Peyer's patch (tissue), 4 donors: ENCODE data around the gene CHAT.

Experiments used
- CTCF ChIP-seq, 6 experiments: fragments of 450-650 bp in 4 of 6; fragments of 200-600 bp in 2 of 6; sonication (generic) in 1 of 6; IDR thresholded peaks; one replicate each; pipeline ENCODE4 v1.5.1; 2017 to 2019; ENCODE audit warnings: antibody characterized with exemption in 6 of 6, mild to moderate bottlenecking in 3 of 6, moderate library complexity in 1 of 6
- POLR2A ChIP-seq, 2 donors: fragments of 450-650 bp; IDR thresholded peaks; one replicate each; pipeline ENCODE4 v1.5.1; 2017; ENCODE audit warnings: antibody characterized with exemption in 2 of 2, mild to moderate bottlenecking in 2 of 2, moderate library complexity in 2 of 2

- TF ChIP-seq CTCF (IDR thresholded peaks at IDR 0.05) (no peak), POLR2A (IDR thresholded peaks at IDR 0.05) (no peak)
These were observed 43.1 kb downstream of the CHAT start for GRCh38 chr10:49656845-49657493.
